Dermis blood vessel endothelial cell (primary cell): ENCODE data around the gene BEND6. TPM values are rescaled to one million over a fixed set of nuclear protein-coding genes. Genes with fewer than 3 reads are reported as not detected.
A peak's percentile ranks its signal among the peaks of the same experiment; 100 is the strongest.
"Not testable (repeated sequence)": the region's sequence is repeated elsewhere in the genome, so short reads cannot be mapped to it uniquely, and the experiment has no call there.

Experiments
- DNase-seq: peaks from one replicate; pipeline ENCODE4 v3.0.0; 2010
- total RNA-seq: library from RNA; depleted of rRNA; stranded (reverse); fragments of >200 nt; gene quantifications from 2 replicates; pipeline ENCODE4 v1.2.3, GENCODE V29; 2014

The BEND6 gene
- total RNA-seq, 1 donor from 2014 or later: 0.34 TPM

GRCh38 chr6:57040011-57040410, 85.1 kb downstream of the BEND6 start:
- peak; percentile 12 for DNase-seq

GRCh38 chr6:57044061-57044460, 89.2 kb downstream of the BEND6 start:
- not testable (repeated sequence) for DNase-seq

DNA sequence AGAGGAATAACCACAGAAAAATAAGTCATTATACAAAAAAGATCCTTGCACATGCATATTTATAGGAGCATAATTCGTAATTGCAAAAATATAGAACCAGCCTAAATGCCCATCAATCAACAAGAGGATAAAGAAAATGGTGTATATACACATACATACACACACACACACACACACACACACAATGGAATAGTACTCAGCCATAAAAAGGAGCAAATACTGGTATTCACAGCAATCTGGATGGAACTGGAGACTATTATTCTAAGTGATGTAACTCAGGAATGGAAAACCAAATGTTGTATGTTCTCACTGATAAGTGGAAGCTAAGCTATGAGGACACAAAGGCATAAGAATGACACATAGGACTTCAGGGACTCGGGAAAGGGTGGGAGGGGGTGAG, 89.7 kb downstream of the BEND6 start:
- DNase-seq: no peak

GRCh38 chr6:57046332-57047256, 91.7 kb downstream of the BEND6 start, which contains the start of gene KIAA1586:
Gene KIAA1586 (plus strand): TSS chr6:57046693. CDS start chr6:57046756, 63 bp downstream.
- DNase-seq: peak; percentile 79

DNA sequence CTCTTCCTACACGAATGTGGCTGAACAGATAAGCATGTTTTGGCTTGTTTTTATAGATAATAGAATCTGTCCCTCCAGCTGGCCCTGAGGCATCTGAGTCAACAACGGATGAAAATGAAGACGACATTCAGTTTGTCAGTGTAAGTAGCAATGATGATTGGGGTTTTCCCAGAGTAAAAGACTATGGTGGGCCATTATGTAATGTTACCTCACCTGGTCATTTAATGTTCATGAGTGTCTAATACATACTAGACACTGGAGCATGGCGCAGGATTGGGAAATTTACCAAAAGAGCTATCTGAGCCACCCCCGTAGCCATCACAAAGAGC, 92.3 kb downstream of the BEND6 start:
- not testable (repeated sequence) for DNase-seq

GRCh38 chr6:57047859-57048258, 93.0 kb downstream of the BEND6 start:
- not testable (repeated sequence) for DNase-seq

DNA sequence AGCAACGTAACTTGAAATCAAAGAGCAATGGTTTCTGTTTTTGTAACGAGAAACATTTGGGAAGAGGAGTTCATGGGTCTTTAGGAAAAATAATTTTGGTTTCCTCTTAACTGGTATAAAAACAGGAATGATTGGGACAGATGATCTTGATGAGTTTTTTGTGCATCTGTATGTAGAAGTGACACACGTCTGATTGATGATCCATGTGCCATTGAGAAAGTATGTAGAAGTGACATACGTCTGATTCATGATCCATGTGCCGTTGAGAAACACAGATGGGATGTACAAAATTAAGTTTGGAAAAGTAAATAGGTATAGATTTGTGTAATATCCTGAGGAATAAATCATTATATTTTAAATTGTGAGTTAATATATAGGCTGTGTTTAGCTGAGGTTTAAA, 93.7 kb downstream of the BEND6 start:
- DNase-seq: no peak

GRCh38 chr6:57063847-57064246, 108.9 kb downstream of the BEND6 start:
- no peak for DNase-seq

DNA sequence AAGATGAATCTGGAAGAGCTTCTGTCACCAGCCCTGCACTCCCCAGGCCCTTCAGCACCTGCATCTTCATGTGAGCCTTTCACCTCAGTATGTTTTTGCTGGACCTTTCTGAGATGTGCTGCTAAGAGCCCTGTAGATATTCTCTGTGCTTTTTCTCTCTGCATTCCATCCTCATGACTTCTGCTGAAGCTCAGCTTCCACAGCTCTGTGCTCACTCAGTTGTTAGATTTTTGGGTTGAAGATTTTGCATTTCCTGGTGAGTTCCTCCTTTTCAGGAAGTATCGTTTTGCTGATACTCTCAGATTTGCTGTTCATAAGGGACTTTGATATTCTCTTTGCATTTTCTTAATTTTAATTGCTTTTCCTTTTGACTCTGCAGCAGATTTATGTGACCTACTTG, 109.9 kb downstream of the BEND6 start:
- DNase-seq: no peak

GRCh38 chr6:57068061-57068460, 113.2 kb downstream of the BEND6 start:
- no peak for DNase-seq

DNA sequence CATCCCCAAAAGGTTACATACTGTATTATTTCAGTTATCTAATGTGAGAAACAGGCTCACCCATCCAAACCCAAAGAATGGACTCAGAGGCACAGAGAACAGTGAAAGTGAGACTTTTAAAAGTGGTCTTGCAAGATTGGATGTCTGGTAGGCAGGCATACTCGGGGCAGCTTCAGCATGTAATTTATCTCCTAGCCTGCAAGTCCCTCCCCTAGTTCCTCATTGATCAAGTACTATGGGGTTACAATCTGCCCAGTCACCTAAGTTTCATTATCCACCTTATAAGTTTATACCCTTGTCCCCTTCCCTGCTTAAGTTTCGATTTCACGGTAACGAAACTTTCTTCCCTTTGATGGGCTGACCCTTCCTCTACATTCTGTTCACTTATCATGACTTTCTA, 114.3 kb downstream of the BEND6 start:
- no peak for DNase-seq

DNA sequence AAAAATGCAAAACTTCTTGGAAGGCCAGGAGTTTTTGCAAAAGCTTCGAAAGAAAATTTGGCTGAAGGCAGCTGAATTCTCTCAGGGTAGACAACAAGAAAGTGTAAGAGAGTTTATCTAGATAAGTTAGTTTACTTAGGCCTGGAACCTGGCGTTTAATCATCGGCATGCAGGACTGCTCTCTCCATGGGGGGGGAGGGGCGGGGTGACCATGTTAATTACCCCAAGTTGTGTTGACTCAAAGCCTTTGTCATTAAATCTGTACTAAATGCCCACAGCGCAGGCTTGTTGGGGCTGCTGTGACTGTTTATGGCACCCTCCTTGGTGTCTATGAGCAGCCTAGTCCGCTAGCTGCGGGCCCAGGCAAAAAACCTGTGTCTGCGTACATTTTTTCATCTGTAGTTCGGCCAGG, 115.0 kb downstream of the BEND6 start:
- DNase-seq: no peak

GRCh38 chr6:57072108-57072507, 117.2 kb downstream of the BEND6 start:
- no peak for DNase-seq

GRCh38 chr6:57074383-57074782, 119.5 kb downstream of the BEND6 start:
- DNase-seq: no peak

DNA sequence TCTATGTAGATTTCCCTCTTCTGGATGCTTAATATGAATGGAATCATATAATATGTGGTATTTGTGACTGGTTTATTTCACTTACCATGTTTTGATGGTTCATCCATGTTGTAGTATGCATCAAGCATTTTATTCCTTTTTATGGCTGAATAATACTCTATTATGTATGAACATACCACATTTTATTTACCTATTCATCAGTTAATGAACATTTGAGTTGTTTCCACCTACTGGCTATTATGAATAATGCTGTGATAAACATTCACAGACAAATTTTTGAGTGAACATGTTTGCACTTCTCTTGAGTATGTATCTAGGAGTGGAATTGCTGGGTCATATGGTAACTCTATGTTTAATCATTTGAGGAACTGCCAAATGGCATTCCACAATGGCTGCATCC, 120.2 kb downstream of the BEND6 start:
- no peak for DNase-seq

Other genes with a start within 250 kb of the BEND6 start
- 16.4 and 18.4 TPM in 2 replicates for gene KIAA1586, start 91.6 kb downstream of the BEND6 start, total RNA-seq
- 60.4 and 69.1 TPM in 2 replicates for gene ZNF451, start 135.1 kb downstream of the BEND6 start, total RNA-seq
- gene BAG2, start 217.2 kb downstream of the BEND6 start, total RNA-seq: 1.5 and 2.0 TPM in 2 replicates